ENCODE measurements around the gene KIF13A. TPM values are rescaled to one million over a fixed set of nuclear protein-coding genes. Genes with fewer than 3 reads are reported as not detected.
"Not testable (repeated sequence)": the region's sequence is repeated elsewhere in the genome, so short reads cannot be mapped to it uniquely, and the experiment has no call there.

Gene KIF13A
- polyA plus RNA-seq, 1 experiment: 57.7 TPM

- H3K4me3 ChIP-seq (ENCODE audit: low read depth, low read length): no peak overlapping the region
- H3K27ac ChIP-seq (ENCODE audit: low read depth, low read length): no peak overlapping the region
- DNase-seq (ENCODE audit: low read depth, low spot score): no peak
- ChIA-PET CTCF (no interaction called here), POLR2A (interaction anchor here (1.2 kb wide), 1 partner anchor 29 kb away, joined by 3 read pairs; no protein-coding TSS in a partner anchor)
- no peaks in the 10 kb centered on the region; the same call in 1 of the 2 replicates for H3K9me3 ChIP-seq (ENCODE audit: control insufficient read depth, insufficient read depth, low read length)
- TF ChIP-seq CTCF (IDR thresholded peaks at IDR 0.05; ENCODE audit: low read depth, low read length): no peak
- H3K27me3 ChIP-seq (ENCODE audit: control insufficient read depth, insufficient read depth, low read length): no peaks in the 10 kb centered on the region
Measured at GRCh38 chr6:17957498-17957897, 29.9 kb downstream of the KIF13A start.

DNA sequence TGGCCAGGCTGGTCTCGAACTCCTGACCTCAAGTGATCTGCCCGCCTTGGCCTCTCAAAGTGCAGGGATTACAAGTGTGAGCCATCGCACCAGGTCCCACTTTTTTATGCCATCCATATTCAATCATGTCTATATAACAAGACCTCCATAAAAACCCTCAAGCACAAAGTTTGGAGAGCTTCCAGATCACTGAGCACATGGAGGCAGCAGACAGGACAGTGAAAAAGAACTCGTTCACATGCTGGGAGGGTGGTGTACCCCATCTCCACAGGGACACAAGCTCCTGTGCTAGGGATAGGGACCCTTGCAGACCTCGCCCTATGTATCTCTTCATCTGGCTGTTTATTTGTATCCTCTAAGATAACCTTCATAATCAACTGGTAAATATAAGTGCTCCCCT, 30.3 kb downstream of the KIF13A start:
- Histone ChIP-seq H3K9me3 (ENCODE audit: control insufficient read depth, insufficient read depth, low read length) (no peaks in the 10 kb centered on the region; the same call in 1 of the 2 replicates), H3K27ac (ENCODE audit: low read depth, low read length) (no peak overlapping the region), H3K27me3 (ENCODE audit: control insufficient read depth, insufficient read depth, low read length) (no peaks in the 10 kb centered on the region), H3K4me3 (ENCODE audit: low read depth, low read length) (no peak overlapping the region)
- POLR2A ChIA-PET: interaction anchor here (1.2 kb wide), 1 partner anchor 28 kb away, joined by 3 read pairs; no protein-coding TSS in a partner anchor
- TF ChIP-seq CTCF (IDR thresholded peaks at IDR 0.05; ENCODE audit: low read depth, low read length): no peak
- CTCF ChIA-PET: no interaction called here
- no peak for DNase-seq (ENCODE audit: low read depth, low spot score)

- H3K27me3 ChIP-seq (ENCODE audit: control insufficient read depth, insufficient read depth, low read length): no peaks in the 10 kb centered on the region
- H3K27ac ChIP-seq (ENCODE audit: low read depth, low read length): no peak overlapping the region
- no peak for DNase-seq (ENCODE audit: low read depth, low spot score)
- no peak for TF ChIP-seq CTCF (IDR thresholded peaks at IDR 0.05; ENCODE audit: low read depth, low read length)
- CTCF ChIA-PET: no interaction called here
- no peaks in the 10 kb centered on the region for H3K9me3 ChIP-seq (ENCODE audit: control insufficient read depth, insufficient read depth, low read length)
- H3K4me3 ChIP-seq (ENCODE audit: low read depth, low read length): no peak overlapping the region
- POLR2A ChIA-PET: interaction anchor here (1.4 kb wide), 1 partner anchor 12 kb away, joined by 3 read pairs; no protein-coding TSS in a partner anchor
Measured at GRCh38 chr6:17950095-17950494, 37.3 kb downstream of the KIF13A start.

DNA sequence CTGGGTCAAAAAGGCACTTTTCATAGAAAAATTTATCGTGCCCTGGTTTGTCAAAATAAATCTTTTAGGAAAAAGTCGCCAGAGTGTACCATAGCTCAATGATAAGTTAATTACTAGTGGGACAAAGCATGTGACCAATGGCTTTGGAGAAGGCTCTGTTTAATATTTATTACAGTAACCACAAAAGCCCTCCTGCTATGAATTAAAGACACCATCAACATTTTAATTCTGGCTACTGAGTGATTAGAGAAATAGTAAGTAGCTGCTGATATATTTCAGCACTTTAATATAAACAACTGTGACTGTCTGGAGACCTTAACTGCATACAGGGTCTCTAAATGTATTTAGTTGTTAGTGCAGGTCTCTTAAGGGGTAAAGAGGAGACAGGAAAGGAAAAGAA, 38.3 kb downstream of the KIF13A start:
- DNase-seq (ENCODE audit: low read depth, low spot score): no peak
- no peaks in the 10 kb centered on the region for H3K27me3 ChIP-seq (ENCODE audit: control insufficient read depth, insufficient read depth, low read length)
- no peak overlapping the region for H3K27ac ChIP-seq (ENCODE audit: low read depth, low read length)
- no peaks in the 10 kb centered on the region for H3K9me3 ChIP-seq (ENCODE audit: control insufficient read depth, insufficient read depth, low read length)
- TF ChIP-seq CTCF (IDR thresholded peaks at IDR 0.05; ENCODE audit: low read depth, low read length): no peak
- ChIA-PET POLR2A (interaction anchor here (1.4 kb wide), 1 partner anchor 13 kb away, joined by 3 read pairs; no protein-coding TSS in a partner anchor), CTCF (no interaction called here)
- H3K4me3 ChIP-seq (ENCODE audit: low read depth, low read length): no peak overlapping the region

DNA sequence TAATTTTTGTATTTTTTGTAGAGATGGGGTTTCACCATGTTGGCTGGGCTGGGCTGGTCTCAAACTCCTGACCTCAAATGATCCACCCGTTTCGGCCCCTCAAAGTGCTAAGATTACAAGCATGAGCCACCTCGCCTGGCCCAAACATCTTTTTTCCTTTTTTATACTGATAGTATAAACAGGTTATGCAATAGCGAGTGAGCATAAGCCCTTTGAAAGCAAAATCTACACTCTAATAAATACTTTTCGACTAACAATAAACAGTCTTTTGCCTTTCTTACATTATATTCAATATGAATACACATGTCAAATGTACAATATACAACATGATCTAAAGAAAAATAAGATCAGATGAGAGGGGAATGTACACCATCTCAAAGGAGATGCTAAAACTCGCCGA, 38.7 kb downstream of the KIF13A start:
- no peaks in the 10 kb centered on the region for H3K27me3 ChIP-seq (ENCODE audit: control insufficient read depth, insufficient read depth, low read length)
- no peak overlapping the region for H3K27ac ChIP-seq (ENCODE audit: low read depth, low read length)
- TF ChIP-seq CTCF (IDR thresholded peaks at IDR 0.05; ENCODE audit: low read depth, low read length): no peak
- ChIA-PET POLR2A (interaction anchor here (1.4 kb wide), 1 partner anchor 14 kb away, joined by 3 read pairs; no protein-coding TSS in a partner anchor), CTCF (no interaction called here)
- no peak overlapping the region for H3K4me3 ChIP-seq (ENCODE audit: low read depth, low read length)
- H3K9me3 ChIP-seq (ENCODE audit: control insufficient read depth, insufficient read depth, low read length): no peaks in the 10 kb centered on the region
- DNase-seq (ENCODE audit: low read depth, low spot score): no peak

- DNase-seq (ENCODE audit: low read depth, low spot score); H3K27me3 ChIP-seq (ENCODE audit: control insufficient read depth, insufficient read depth, low read length); H3K27ac ChIP-seq (ENCODE audit: low read depth, low read length); POLR2A ChIA-PET; H3K4me3 ChIP-seq (ENCODE audit: low read depth, low read length); H3K9me3 ChIP-seq (ENCODE audit: control insufficient read depth, insufficient read depth, low read length): not testable (repeated sequence)
- CTCF ChIA-PET: interaction anchor here (0.7 kb wide), 1 partner anchor 189 kb away, joined by 7 read pairs; no protein-coding TSS in a partner anchor
Measured at GRCh38 chr6:17947574-17947973, 39.9 kb downstream of the KIF13A start.
